Neural cell (in vitro differentiated cells): Measurements from ENCODE around the gene SLC35A3.

ENCODE experiments used
- EP300 ChIP-seq: fragments of 450-650 bp; conservative IDR thresholded peaks from 2 replicates; pipeline ENCODE4 v1.6.1; 2014; ENCODE audit warnings: antibody characterized with exemption, mild to moderate bottlenecking, moderate library complexity; ENCODE audit not compliant: poor library complexity, severe bottlenecking
- EZH2 ChIP-seq: fragments of 200-600, 300-800 bp; shearing (Covaris generic), sonication (generic); IDR thresholded peaks from 2 replicates; pipeline ENCODE4 v1.6.1; 2014; ENCODE audit warnings: antibody characterized with exemption, low read length, borderline replicate concordance, mild to moderate bottlenecking; ENCODE audit not compliant: insufficient read depth, poor library complexity, severe bottlenecking
- POLR2AphosphoS5 ChIP-seq: IDR thresholded peaks from 2 replicates; pipeline ENCODE4 v1.6.1; 2012
- RAD21 ChIP-seq: fragments of 450-650 bp; conservative IDR thresholded peaks from 2 replicates; pipeline ENCODE4 v1.6.1; 2014; ENCODE audit warnings: antibody characterized with exemption, mild to moderate bottlenecking, moderate library complexity
- TF ChIP-seq, protein P1 (sequence below): fragments of 450-650 bp; IDR thresholded peaks from 2 replicates; pipeline ENCODE4 v1.5.1; 2014; ENCODE audit warnings: antibody characterized with exemption, mild to moderate bottlenecking, moderate library complexity; ENCODE audit not compliant: poor library complexity, severe bottlenecking
- TF ChIP-seq, protein P2 (sequence below): IDR thresholded peaks from 2 replicates; pipeline ENCODE4 v1.6.1; 2012; ENCODE audit warnings: borderline replicate concordance

DNA sequence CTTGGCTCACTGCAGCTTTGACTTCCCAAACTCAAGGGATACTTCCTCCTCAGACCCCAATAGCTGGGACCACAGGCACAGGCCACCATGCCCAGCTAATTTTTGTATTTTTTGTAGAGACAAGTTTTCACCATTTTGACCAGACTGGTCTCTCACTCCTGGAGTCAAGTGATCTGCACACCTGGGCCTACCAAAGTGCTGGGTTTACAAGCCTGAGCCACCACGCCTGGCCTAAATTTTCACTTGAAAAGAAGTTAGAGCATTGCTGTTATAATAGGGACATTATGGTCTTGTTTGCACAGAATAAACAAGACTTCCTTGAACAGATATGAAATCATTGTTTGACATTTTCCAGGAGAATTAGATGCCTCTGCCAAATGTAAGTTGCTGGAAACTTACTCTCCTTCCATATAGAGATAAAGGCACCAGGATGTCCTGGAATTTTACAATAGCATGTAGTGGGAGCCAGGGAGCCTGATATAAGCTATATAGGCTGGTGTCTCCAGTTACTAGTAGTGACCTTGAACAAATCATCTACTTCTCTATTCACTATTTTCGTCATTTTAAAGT is 16.9 kb downstream of the SLC35A3 start:
- TF ChIP-seq POLR2AphosphoS5 (no peak), EP300 (no peak), EZH2 (no peak), RAD21 (no peak)
- TF ChIP-seq, protein P1, sequence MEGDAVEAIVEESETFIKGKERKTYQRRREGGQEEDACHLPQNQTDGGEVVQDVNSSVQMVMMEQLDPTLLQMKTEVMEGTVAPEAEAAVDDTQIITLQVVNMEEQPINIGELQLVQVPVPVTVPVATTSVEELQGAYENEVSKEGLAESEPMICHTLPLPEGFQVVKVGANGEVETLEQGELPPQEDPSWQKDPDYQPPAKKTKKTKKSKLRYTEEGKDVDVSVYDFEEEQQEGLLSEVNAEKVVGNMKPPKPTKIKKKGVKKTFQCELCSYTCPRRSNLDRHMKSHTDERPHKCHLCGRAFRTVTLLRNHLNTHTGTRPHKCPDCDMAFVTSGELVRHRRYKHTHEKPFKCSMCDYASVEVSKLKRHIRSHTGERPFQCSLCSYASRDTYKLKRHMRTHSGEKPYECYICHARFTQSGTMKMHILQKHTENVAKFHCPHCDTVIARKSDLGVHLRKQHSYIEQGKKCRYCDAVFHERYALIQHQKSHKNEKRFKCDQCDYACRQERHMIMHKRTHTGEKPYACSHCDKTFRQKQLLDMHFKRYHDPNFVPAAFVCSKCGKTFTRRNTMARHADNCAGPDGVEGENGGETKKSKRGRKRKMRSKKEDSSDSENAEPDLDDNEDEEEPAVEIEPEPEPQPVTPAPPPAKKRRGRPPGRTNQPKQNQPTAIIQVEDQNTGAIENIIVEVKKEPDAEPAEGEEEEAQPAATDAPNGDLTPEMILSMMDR = no peak
- TF ChIP-seq, protein P2, sequence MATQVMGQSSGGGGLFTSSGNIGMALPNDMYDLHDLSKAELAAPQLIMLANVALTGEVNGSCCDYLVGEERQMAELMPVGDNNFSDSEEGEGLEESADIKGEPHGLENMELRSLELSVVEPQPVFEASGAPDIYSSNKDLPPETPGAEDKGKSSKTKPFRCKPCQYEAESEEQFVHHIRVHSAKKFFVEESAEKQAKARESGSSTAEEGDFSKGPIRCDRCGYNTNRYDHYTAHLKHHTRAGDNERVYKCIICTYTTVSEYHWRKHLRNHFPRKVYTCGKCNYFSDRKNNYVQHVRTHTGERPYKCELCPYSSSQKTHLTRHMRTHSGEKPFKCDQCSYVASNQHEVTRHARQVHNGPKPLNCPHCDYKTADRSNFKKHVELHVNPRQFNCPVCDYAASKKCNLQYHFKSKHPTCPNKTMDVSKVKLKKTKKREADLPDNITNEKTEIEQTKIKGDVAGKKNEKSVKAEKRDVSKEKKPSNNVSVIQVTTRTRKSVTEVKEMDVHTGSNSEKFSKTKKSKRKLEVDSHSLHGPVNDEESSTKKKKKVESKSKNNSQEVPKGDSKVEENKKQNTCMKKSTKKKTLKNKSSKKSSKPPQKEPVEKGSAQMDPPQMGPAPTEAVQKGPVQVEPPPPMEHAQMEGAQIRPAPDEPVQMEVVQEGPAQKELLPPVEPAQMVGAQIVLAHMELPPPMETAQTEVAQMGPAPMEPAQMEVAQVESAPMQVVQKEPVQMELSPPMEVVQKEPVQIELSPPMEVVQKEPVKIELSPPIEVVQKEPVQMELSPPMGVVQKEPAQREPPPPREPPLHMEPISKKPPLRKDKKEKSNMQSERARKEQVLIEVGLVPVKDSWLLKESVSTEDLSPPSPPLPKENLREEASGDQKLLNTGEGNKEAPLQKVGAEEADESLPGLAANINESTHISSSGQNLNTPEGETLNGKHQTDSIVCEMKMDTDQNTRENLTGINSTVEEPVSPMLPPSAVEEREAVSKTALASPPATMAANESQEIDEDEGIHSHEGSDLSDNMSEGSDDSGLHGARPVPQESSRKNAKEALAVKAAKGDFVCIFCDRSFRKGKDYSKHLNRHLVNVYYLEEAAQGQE = no peak
